HG02840 (cell line): ENCODE measurements around the gene ERP44.
"Not testable (repeated sequence)": the region's sequence is repeated elsewhere in the genome, so short reads cannot be mapped to it uniquely, and the experiment has no call there.

Experiments used
- ATAC-seq: cut with Tn5 transposase; IDR thresholded peaks from one replicate; pipeline ENCODE4 v1.9.1; 2021; ENCODE audit warnings: mild to moderate bottlenecking, moderate library complexity, moderate number of reproducible peaks; ENCODE audit not compliant: unreplicated experiment, low FRiP score

The ERP44 gene

GRCh38 chr9:100020121-100020795 is 78.5 kb downstream of the ERP44 start:
- ATAC-seq, result no peak

- ATAC-seq, result no peak
Observed at GRCh38 chr9:100019541-100019940, 79.3 kb downstream of the ERP44 start.

- no peak for ATAC-seq
Observed at GRCh38 chr9:100014846-100015245, 84.0 kb downstream of the ERP44 start.

- ATAC-seq, result no peak
Observed at GRCh38 chr9:100013573-100013972, 85.2 kb downstream of the ERP44 start.

GRCh38 chr9:100012279-100012678 is 86.5 kb downstream of the ERP44 start:
- no peak for ATAC-seq

GRCh38 chr9:100011062-100011681 is 87.6 kb downstream of the ERP44 start:
- no peak for ATAC-seq

GRCh38 chr9:99999797-100000196 is 99.0 kb downstream of the ERP44 start:
- no peak for ATAC-seq

GRCh38 chr9:99998866-99999265 is 99.9 kb downstream of the ERP44 start:
- ATAC-seq, result no peak

- ATAC-seq, result no peak
Observed at GRCh38 chr9:99998266-99998665, 100.5 kb downstream of the ERP44 start.

- ATAC-seq, result not testable (repeated sequence)
Observed at GRCh38 chr9:99990508-99990907, 108.3 kb downstream of the ERP44 start.

GRCh38 chr9:99986642-99987041 is 112.2 kb downstream of the ERP44 start:
- ATAC-seq, result no peak

- ATAC-seq, result no peak
Observed at GRCh38 chr9:99980598-99980997, 118.2 kb downstream of the ERP44 start.

GRCh38 chr9:99978221-99978620 is 120.6 kb downstream of the ERP44 start:
- no peak for ATAC-seq

- no peak for ATAC-seq
Observed at GRCh38 chr9:99977033-99977792, 121.6 kb downstream of the ERP44 start.

- ATAC-seq, result no peak
Observed at GRCh38 chr9:99973455-99973854, 125.3 kb downstream of the ERP44 start.

GRCh38 chr9:99971410-99971809 is 127.4 kb downstream of the ERP44 start:
- no peak for ATAC-seq

- no peak for ATAC-seq
Observed at GRCh38 chr9:99970481-99970880, 128.3 kb downstream of the ERP44 start.

GRCh38 chr9:99967457-99967856 is 131.3 kb downstream of the ERP44 start:
- ATAC-seq, result no peak

GRCh38 chr9:99966716-99967115 is 132.1 kb downstream of the ERP44 start:
- no peak for ATAC-seq

GRCh38 chr9:99966001-99966400 is 132.8 kb downstream of the ERP44 start:
- no peak for ATAC-seq

GRCh38 chr9:99964336-99964735 is 134.5 kb downstream of the ERP44 start:
- no peak for ATAC-seq
